Tibial nerve (tissue), 3 donors: ENCODE measurements around the gene CNPY1.

Experiments
- POLR2A ChIP-seq, 2 donors: fragments of 450-650 bp; IDR thresholded peaks; one replicate each; pipeline ENCODE4 v1.6.1; 2017; ENCODE audit warnings: antibody characterized with exemption in 2 of 2, mild to moderate bottlenecking in 2 of 2, moderate library complexity in 2 of 2
- TF ChIP-seq, protein P1 (sequence below), 5 experiments: fragments of 200-600 bp in 3 of 5; fragments of 450-650 bp in 2 of 5; sonication (generic) in 3 of 5; IDR thresholded peaks; one replicate each; pipeline ENCODE4 v1.5.1; 2016 to 2019; ENCODE audit warnings: antibody characterized with exemption in 5 of 5, mild to moderate bottlenecking in 3 of 5, moderate library complexity in 2 of 5

DNA sequence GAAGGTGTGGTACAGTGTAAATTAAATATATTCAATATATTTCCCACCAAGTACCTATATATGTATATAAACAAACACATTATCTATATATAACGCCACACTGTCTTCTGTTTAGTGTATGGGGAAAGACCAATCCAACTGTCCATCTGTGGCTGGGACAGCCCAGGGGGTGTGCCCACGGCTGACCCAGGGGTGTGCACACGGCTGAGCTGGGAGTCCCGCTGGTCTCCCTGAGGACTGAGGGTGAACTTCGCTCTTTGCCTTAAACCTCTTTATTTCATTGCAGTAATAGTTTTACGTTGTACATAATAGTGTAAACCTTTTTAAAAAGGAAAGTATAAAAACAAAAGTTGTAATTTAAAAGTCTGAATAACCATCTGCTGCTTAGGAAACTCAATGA lies 82.2 kb downstream of the CNPY1 start:
- no peak for TF ChIP-seq POLR2A (IDR thresholded peaks at IDR 0.05)
- TF ChIP-seq, protein P1, sequence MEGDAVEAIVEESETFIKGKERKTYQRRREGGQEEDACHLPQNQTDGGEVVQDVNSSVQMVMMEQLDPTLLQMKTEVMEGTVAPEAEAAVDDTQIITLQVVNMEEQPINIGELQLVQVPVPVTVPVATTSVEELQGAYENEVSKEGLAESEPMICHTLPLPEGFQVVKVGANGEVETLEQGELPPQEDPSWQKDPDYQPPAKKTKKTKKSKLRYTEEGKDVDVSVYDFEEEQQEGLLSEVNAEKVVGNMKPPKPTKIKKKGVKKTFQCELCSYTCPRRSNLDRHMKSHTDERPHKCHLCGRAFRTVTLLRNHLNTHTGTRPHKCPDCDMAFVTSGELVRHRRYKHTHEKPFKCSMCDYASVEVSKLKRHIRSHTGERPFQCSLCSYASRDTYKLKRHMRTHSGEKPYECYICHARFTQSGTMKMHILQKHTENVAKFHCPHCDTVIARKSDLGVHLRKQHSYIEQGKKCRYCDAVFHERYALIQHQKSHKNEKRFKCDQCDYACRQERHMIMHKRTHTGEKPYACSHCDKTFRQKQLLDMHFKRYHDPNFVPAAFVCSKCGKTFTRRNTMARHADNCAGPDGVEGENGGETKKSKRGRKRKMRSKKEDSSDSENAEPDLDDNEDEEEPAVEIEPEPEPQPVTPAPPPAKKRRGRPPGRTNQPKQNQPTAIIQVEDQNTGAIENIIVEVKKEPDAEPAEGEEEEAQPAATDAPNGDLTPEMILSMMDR (IDR thresholded peaks at IDR 0.05), result no peak
